HG02885 (cell line): ENCODE measurements around the gene PPIL1.

Experiments
- ATAC-seq: cut with Tn5 transposase; IDR thresholded peaks from one replicate; pipeline ENCODE4 v1.9.1; 2021; ENCODE audit warnings: mild to moderate bottlenecking; ENCODE audit not compliant: unreplicated experiment, poor library complexity

PPIL1 gene

DNA sequence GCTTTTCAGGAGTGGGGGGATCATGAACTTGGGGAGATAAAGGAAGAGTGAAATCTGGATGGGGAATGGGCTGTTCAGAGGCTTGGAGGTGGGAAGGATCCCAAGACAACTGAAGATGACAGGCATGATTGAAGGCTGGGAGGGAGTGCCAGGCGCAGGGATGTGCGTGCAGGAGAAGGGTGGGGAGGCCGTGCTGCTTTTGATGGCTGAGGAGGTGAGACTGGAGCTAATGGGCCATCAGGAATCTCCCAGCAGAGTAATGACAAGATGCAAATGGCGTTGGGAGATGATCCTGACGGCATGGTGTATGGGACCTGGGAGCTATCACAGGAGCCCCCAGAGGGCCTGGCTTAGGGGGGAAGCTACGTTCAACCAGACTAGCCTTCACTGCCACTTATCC lies 36.9 kb downstream of the PPIL1 start:
- no peak for ATAC-seq

DNA sequence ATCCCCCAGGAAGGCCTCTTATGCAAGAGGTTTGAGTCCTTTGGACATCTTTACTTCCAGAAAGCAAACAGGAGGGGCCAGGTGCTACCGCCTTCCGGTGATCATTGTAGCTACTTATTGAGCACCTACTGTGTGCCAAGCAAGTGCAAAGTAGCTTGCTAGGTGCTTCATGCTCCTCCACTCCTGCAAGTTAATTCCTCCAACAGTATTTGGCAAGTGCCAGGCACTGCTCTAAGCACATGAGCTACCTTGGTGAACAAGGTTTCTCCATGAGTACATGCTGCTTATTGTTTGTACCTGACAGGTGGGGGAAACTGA lies 37.6 kb downstream of the PPIL1 start:
- no peak for ATAC-seq

DNA sequence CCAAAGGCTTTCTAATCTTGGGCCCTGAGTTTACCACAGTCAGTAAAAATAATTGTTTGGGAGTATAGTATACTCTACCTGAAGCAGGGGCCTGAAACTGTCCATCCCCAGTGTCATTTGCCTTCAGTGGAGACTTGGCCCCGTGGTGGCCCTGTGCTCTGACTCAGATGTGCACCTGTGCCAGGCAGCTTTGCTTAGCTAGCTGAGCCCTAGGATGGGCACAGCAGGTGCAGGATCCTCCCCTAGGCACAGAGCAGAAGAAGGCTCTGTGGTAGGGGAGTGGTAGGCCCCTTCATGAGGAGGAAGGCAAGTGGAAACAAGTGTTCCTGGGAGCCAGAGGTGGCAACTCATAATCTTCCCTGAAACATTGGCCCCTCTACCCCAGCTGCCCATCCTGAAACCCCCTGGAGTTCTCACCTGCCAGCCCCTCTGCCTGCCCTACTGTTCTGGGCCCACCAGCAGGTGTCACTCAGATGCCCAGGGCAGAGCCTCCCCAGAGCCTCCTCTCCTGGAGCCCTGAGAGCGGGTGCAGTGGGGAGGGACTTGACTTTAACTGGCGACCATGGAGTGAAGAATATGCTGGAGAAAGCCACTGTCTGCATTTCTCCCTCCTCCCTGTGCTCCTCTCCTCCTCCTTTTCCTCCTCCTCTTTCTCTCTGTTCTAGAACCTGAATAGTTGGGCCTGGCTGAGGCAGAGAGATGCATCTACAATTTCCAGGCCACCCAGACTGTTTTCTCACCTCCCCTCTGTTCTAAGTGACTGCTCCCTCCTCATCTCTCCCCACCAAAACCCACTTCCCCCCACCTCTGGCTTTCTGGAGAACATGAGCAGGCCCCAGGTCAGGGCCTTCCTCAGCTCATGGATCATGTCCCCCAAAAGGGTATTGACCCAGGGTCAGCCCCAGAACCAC lies 38.2 kb downstream of the PPIL1 start:
- no peak for ATAC-seq

GRCh38 chr6:36834576-36835341 lies 39.8 kb downstream of the PPIL1 start:
- no peak for ATAC-seq

DNA sequence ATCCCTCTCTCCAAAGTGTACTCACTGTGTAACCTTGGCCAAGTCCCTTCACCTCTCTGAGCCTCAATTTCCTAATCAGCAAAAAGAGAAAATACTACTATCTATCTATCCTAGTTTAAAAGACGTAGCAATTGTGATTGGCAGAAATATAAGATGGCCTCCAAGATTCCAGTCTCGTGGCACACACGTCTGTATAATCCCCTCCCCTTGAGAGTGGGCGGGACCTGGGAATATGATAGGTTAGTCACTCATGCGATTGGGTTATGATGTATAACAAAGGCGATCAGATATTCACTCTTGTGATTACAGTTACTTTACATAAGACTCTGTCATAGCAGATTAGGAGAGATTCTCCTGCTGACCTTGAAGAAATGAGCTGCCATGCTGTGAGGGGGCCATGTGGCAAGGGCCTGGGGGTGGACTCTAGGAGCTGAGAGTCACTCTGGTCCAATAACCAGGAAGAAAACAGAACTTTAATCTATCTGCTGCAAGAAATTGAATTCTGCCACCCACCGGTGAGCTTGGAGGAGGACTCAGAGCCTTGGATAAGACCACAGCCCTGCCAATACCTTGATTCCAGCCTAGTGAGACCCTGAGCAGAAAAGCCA lies 41.3 kb downstream of the PPIL1 start:
- no peak for ATAC-seq

DNA sequence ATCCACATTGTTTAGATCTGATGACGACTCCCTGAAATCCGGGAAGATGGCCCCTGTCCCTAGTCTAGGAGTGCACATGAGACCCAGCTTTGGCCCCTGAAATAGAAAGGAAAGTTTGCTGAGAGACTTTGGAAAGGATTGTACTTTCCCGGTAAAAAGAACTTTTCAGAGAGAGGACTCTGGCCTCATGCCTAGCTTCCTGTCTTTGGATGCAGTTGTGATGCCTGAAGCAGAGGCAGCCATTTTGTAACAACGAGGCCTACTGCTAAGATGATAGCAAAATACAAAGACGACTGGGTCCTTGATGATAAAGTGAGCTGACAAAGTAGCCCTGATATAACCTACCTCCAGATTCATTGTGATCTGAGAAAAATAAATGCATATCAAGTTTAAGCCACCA lies 42.3 kb downstream of the PPIL1 start:
- no peak for ATAC-seq

DNA sequence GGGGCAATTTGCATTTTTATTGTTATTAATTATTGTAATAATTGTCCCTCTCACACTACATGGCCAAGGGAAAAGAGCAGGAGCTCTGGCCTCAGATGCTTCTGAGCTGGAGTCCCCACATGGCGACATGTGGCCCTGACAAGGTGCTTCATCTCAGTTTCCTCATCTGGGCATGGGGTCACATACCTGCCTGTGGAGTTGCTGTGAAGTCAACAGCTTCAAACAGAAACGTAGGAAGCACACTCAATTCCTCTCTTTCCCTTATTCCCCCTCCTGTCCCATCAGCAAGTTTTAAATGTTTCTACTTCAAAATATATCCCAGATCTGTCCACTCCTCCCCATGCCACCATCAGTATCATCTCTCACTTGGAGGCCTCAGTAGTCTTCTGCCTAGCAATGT lies 44.0 kb downstream of the PPIL1 start:
- ATAC-seq, result no peak

DNA sequence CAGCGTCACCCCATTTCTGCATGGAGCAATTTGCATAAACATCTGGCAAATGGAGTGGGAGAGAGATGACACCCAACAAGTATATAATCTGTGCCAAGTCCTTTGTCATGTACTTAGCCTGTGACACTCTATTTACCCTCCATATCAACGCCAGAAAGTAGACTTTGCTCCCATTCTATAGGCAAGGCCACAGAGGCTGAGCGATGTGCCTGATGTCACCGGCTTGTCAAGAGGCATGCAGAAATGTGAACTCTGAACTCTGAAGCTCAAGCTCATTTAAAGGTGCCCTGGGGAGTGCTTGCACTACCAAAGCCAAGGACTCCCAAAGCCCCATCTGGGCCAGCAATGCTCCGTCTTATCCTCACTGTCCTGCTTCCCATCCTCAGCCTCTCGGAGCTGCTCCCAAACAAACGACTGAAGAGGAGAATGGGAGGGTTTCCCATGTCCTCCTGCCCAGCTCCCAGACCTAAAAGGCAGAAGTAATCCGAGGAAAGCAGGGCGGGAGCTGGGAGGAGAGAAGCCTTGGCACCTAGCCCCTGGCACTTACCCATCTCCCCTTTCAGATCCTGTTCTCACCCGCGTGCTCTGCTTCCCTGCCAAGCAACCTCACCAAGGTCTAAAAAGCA lies 44.6 kb downstream of the PPIL1 start:
- no peak for ATAC-seq

DNA sequence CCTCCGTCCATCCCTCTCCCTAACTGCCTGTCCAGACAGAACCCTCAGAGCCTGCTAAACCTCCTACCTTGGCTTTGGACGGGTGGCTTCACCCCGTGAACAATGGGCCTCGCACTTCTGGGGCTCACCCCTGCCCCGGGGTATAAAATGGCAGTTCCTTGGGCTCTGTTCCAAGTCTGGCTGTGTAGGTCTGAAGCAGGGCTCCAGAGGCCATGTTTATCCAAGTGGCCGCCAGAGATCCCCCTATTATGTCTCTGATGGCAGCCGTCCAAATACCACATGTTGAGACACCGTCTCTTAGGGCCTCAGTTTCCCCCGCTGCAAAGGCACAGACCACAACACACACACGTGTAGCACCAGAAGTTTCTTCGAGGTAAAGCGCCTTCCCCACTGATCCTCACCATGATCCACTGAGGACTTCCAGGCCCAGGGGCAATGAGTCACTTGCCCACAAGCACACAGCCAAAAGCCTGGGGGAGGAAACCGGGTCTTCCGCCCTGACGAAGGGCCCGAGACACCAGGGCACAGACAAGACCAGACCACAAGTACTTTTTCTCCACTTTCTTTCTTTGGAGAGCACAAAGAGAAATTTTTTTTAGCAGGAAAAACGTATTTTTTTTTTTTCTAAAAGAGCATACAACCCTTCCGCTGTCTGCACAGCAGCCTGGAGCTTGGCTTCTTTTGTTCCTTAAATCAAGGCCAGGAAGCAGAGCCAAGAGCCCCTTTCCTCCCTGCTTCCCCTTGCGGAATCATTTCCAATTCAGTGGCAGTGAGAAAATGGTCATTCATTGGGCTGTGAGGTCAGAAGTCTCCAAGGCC lies 47.1 kb downstream of the PPIL1 start:
- ATAC-seq, result no peak

- no peak for ATAC-seq
Observed at GRCh38 chr6:36826520-36827227, 47.9 kb downstream of the PPIL1 start.

DNA sequence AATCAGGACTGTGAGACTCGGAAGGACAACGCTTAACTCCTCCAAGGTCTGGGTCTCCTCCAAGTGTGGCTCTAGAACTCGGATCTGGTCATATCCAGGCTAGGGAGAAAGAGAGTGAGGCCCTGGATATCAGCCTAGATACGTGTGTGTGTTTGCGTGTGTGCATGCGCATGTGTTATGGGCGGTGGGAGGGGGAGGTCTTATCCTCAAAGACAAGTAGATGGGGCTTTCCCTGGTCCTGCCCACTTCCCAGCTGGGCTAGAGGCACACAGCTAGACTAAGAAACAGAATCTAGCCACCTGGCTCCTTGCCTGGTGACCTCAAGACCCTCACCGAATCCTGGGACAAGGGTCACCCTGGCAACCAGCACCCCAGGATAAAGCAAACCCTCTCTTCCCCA lies 48.6 kb downstream of the PPIL1 start:
- ATAC-seq, result no peak

GRCh38 chr6:36825452-36825851 lies 49.2 kb downstream of the PPIL1 start:
- ATAC-seq, result no peak

- no peak for ATAC-seq
Observed at GRCh38 chr6:36824253-36824652, 50.4 kb downstream of the PPIL1 start.

DNA sequence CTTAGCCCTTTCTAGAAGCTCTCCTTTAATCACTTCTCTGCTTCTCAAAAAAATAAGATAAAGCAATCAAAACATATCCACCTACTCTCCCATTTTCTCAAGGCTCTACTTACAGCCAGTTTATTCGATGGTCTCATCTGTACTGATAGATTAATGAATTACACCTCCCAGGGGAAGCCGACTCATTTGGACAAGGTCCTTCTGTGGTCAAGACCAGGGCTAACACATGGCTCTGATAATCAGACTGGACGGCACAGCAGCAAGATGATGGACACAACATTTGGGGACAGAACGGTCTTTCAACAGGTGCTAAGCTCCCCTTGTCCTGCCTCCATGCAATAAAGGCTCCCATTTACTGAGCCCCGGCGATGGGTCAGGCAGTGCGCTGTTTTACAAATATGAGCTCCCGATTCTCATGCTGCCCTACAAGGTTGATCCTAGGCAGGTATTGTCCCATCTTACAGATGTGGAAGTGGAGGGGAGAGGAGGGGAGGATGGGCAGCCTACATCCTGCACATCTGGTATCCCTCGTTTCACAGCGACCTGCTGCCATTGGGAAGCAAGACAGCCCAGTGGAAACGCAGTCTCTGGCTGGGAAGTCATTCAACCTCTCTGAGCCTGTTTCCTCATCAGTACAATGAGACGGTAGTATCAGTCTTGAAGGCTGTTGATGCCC lies 51.0 kb downstream of the PPIL1 start:
- no peak for ATAC-seq

DNA sequence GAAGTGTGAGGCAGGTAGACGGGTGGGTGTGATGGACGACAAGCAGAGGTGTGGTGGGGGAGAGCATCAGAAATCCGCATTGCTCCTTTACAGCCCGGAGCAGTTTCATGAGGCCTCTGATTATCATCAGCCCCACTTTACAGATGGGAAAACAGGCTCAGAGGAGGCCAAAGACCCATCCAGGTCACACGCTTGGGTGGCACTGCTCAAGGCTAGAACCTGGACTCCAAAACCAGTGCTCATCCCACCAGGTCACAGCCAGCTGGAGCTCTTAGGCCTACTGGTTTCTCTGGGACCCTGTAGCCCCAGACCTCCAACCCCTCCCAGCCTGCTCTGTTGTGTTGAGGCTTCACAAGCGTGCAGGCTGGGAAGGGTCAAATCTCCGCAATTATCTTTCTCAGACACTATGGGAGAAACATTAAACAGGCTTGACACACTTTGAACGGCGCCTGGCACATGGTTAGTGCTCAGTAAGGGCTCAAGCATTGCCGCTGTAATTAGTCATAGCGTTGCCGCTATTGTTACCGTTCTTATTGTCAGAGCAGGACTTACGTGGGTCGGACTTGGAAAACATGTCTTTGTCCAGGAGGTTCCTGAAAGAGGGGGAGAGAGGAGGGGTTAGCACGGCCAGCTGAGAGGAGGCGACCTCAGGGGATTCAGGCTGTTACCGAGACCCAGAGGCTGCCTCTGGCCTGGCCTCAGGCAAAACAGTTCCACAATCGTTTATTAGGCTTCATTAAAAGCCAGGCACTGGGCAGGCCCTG lies 51.9 kb downstream of the PPIL1 start:
- no peak for ATAC-seq

DNA sequence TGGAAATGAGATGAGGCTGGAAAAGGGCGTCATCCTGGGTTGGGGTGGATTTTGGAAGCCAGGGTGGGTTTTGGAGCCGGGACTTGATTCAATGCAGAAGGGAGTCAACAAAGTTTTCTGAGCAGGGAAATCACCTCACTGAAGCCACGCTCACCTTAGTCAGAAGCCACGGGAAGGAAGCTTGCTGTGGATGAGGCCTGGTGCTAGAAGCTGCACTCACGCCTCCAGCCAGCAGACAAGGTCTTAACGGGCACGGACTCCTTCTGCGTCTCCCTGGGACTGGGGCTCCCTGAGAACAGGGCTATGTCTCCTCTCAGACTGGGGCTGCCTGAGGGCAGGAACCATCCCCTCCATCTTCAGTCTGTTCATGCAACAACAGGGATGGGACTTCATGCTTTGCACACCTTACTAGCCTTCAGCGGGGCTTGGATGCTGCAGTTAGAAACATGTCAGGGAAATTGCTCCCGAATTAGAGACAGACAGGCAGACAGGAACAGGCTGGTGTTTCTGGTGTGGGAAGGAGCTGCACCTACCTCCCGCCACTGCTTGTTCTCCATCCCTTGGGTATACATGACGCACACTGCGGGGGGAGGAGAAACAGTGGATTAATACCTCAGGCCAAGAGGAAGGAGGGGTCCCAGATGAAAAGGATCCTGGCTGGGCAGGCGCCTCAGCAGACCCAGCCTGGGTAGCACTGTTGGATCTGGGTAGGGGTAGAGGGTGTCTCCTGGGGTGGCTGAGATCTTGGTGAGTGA lies 52.8 kb downstream of the PPIL1 start:
- ATAC-seq, result no peak
